Ecto neural progenitor cell (in vitro differentiated cells): ENCODE measurements around the gene CHMP1B.

Source experiments
- DNase-seq: peaks from one replicate; pipeline ENCODE4 v3.0.0-alpha.2; 2018; ENCODE audit warnings: low spot score

Gene CHMP1B

GRCh38 chr18:11851146-11851805, at the start of gene CHMP1B:
TSS of gene CHMP1B (plus strand) at chr18:11851413. CDS start at chr18:11851512, 99 bp downstream.
- DNase-seq, result peak; percentile 98

GRCh38 chr18:11801573-11801972, 49.6 kb upstream of the CHMP1B start:
- no peak for DNase-seq

- DNase-seq, result no peak
Measured at GRCh38 chr18:11802158-11802557, 49.1 kb upstream of the CHMP1B start.

- DNase-seq, result no peak
Measured at GRCh38 chr18:11802586-11802985, 48.6 kb upstream of the CHMP1B start.

GRCh38 chr18:11807233-11807632, 44.0 kb upstream of the CHMP1B start:
- no peak for DNase-seq

- no peak for DNase-seq
Measured at GRCh38 chr18:11808001-11808855, 43.0 kb upstream of the CHMP1B start.

- DNase-seq, result no peak
Measured at GRCh38 chr18:11809895-11810294, 41.3 kb upstream of the CHMP1B start.

GRCh38 chr18:11810379-11810778, 40.8 kb upstream of the CHMP1B start:
- DNase-seq, result no peak

- no peak for DNase-seq
Measured at GRCh38 chr18:11811009-11811408, 40.2 kb upstream of the CHMP1B start.

GRCh38 chr18:11817229-11817628, 34.0 kb upstream of the CHMP1B start:
- DNase-seq, result no peak

- no peak for DNase-seq
Measured at GRCh38 chr18:11818486-11819203, 32.6 kb upstream of the CHMP1B start.

GRCh38 chr18:11819938-11820337, 31.3 kb upstream of the CHMP1B start:
- DNase-seq, result no peak

GRCh38 chr18:11820697-11821096, 30.5 kb upstream of the CHMP1B start:
- no peak for DNase-seq

- no peak for DNase-seq
Measured at GRCh38 chr18:11821208-11821607, 30.0 kb upstream of the CHMP1B start.

GRCh38 chr18:11821643-11822237, 29.5 kb upstream of the CHMP1B start:
- DNase-seq, result no peak

- DNase-seq, result no peak
Measured at GRCh38 chr18:11823545-11823944, 27.7 kb upstream of the CHMP1B start.

- no peak for DNase-seq
Measured at GRCh38 chr18:11826836-11827235, 24.4 kb upstream of the CHMP1B start.

- no peak for DNase-seq
Measured at GRCh38 chr18:11828786-11829432, 22.3 kb upstream of the CHMP1B start.

GRCh38 chr18:11830585-11830984, 20.6 kb upstream of the CHMP1B start:
- no peak for DNase-seq

GRCh38 chr18:11831921-11832320, 19.3 kb upstream of the CHMP1B start:
- DNase-seq, result no peak

GRCh38 chr18:11834772-11835171, 16.4 kb upstream of the CHMP1B start:
- no peak for DNase-seq

- DNase-seq, result no peak
Measured at GRCh38 chr18:11839556-11839955, 11.7 kb upstream of the CHMP1B start.
